Activated CD4-positive, alpha-beta T cell treated with anti-CD3 and anti-CD28 coated beads, Interleukin-2, amount 10 ng/mL, durations not matched to agents 24 days and 14 days (primary cell): ENCODE measurements around the gene TTC36. TPM values are rescaled to one million over a fixed set of nuclear protein-coding genes. Genes with fewer than 3 reads are reported as not detected.
"Not testable (repeated sequence)": the region's sequence is repeated elsewhere in the genome, so short reads cannot be mapped to it uniquely, and the experiment has no call there.

Source experiments
- DNase-seq: peaks from one replicate; pipeline ENCODE4 v3.0.0; 2022
- H3K27ac Mint-ChIP-seq: one replicate; pipeline ENCODE4 v1.8.0; 2022; ENCODE audit warnings: mild to moderate bottlenecking, mixed read lengths
- H3K27me3 Mint-ChIP-seq: one replicate; pipeline ENCODE4 v1.8.0; 2022; ENCODE audit warnings: mixed read lengths
- H3K36me3 Mint-ChIP-seq: one replicate; pipeline ENCODE4 v1.8.0; 2022; ENCODE audit warnings: low read depth, mild to moderate bottlenecking, mixed read lengths
- H3K4me1 Mint-ChIP-seq: one replicate; pipeline ENCODE4 v1.8.0; 2021; ENCODE audit warnings: mixed read lengths
- H3K4me3 Mint-ChIP-seq: one replicate; pipeline ENCODE4 v1.8.0; 2022; ENCODE audit warnings: mild to moderate bottlenecking, moderate library complexity, mixed read lengths
- H3K9me3 Mint-ChIP-seq: one replicate; pipeline ENCODE4 v1.8.0; 2021; ENCODE audit warnings: mixed read lengths
- intact Hi-C: fragments of 100-400 bp; cut with micrococcal nuclease; formaldehyde crosslinking; loops from one replicate; pipeline ENCODE4 v1.15.1; 2023
- total RNA-seq: library from RNA; stranded (reverse); gene quantifications from 2 replicates; pipeline ENCODE4 v1.2.3, GENCODE V29; 2022

The TTC36 gene
- total RNA-seq, 1 donor from 2014 or later: 0.65 TPM

DNA sequence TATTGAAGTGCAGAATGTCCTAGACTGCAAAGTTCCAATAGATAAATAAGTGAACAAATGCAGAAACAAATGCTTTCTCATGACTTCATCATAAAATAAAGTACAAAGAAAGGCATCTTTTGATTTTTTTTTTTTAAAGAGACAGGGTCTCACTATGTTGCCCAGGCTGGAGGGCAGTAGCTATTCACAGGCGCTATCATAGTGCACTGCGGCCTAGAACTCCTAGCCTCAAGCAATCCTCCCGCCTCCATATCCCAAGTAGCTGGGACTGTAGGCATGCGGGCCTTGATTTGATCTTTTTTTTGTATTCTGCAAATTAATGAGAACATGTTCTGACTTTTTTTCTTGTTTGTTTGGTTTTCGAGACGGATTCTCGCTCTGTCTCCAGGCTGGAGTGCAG is 47.4 kb downstream of the TTC36 start:
- Mint-ChIP-seq H3K4me1 (peaks cover 35% of the 10 kb centered on the region), H3K27ac (no peak overlapping the region), H3K9me3 (no peaks in the 10 kb centered on the region), H3K27me3 (no peaks in the 10 kb centered on the region), H3K36me3 (peaks cover 23% of the 10 kb centered on the region), H3K4me3 (peak overlapping the region; percentile 45)
- intact Hi-C loops: loop anchor here (5.0 kb wide), 3 partner anchors 137 to 267 kb away; partner anchors contain the start of gene KMT2A
- no peak for DNase-seq

DNA sequence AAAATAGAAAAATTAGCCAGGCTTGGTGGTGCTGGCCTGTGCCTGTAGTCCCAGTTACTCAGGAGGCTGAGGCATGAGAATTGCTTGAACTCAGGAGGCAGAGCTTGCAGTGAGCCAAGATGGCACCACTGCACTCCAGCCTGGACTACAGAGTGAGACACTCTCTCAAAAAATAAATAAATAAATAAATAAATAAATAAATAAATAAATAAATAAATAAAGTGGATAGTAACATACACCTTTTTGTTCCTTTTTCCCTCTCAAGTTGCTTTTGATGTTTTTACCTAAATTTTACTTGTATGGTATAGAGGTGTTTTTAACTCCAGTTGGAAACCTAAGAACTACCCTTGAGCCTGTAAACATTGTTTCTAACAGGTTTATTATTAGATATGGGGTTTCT is 50.7 kb downstream of the TTC36 start:
- H3K27ac Mint-ChIP-seq, H3K4me3 Mint-ChIP-seq, DNase-seq, H3K9me3 Mint-ChIP-seq, H3K27me3 Mint-ChIP-seq, intact Hi-C loops: not testable (repeated sequence)
- Mint-ChIP-seq H3K36me3 (peaks cover 28% of the 10 kb centered on the region), H3K4me1 (peaks cover 28% of the 10 kb centered on the region)

Other genes with a start within 250 kb of the TTC36 start
- gene CD3E, start 222.7 kb upstream of the TTC36 start, total RNA-seq: 571 TPM in 2 replicates
- 381 and 400 TPM in 2 replicates for gene CD3D, start 184.8 kb upstream of the TTC36 start, total RNA-seq
- gene CD3G, start 183.1 kb upstream of the TTC36 start, total RNA-seq: 143 and 145 TPM in 2 replicates
- 46.3 and 47.9 TPM in 2 replicates for gene UBE4A, start 167.9 kb upstream of the TTC36 start, total RNA-seq
- gene ATP5MG, start 125.9 kb upstream of the TTC36 start, total RNA-seq: 220 and 228 TPM in 2 replicates
- gene KMT2A, start 91.0 kb upstream of the TTC36 start, total RNA-seq: 70.7 and 73.2 TPM in 2 replicates
- 13.0 and 14.1 TPM in 2 replicates for gene TMEM25, start 3.7 kb downstream of the TTC36 start, total RNA-seq
- gene IFT46, start 38.5 kb downstream of the TTC36 start, total RNA-seq: 17.6 and 19.1 TPM in 2 replicates
- 147 and 150 TPM in 2 replicates for gene ARCN1, start 44.9 kb downstream of the TTC36 start, total RNA-seq
- gene PHLDB1, start 80.1 kb downstream of the TTC36 start, total RNA-seq: 1.3 and 1.7 TPM in 2 replicates
- not detected in 2 replicates for gene TREH, start 152.2 kb downstream of the TTC36 start, total RNA-seq